PC-9 (cell line): ENCODE measurements around the gene S100A14. TPM values are rescaled to one million over a fixed set of nuclear protein-coding genes. Genes with fewer than 3 reads are reported as not detected.
A peak's percentile ranks its signal among the peaks of the same experiment; 100 is the strongest.

Source experiments
- BruUV-seq: library from RNA; stranded (reverse); fragments of 400-500 nt; replicated peaks from 2 replicates; lab custom pipeline; 2021; lab: Mats Ljungman, UMichigan
- CTCF ChIA-PET: fragments of 300-600 bp; sonication (Branson Sonifier 250); formaldehyde crosslinking; loops from one replicate; lab custom pipeline; 2022; ENCODE audit warnings: antibody characterized with exemption; lab: Charles Lee
- POLR2A ChIA-PET: fragments of 300-600 bp; sonication (Branson Sonifier 250); formaldehyde crosslinking; loops from one replicate; lab custom pipeline; 2022; ENCODE audit warnings: antibody characterized with exemption; ENCODE audit not compliant: unreplicated experiment; lab: Charles Lee
- DNase-seq, 2 experiments: peaks; one replicate each; pipeline versions ENCODE4 v3.0.0 to v3.0.0-alpha.2; 2015 to 2022; ENCODE audit warnings: mixed read lengths in 1 of 2
- H2AFZ ChIP-seq: fragments of 200-600 bp; sonication (generic); 2 replicates; pipeline ENCODE4 v1.8.1; 2017; ENCODE audit warnings: antibody characterized with exemption
- H3F3A ChIP-seq: fragments of 200-600 bp; sonication (generic); 2 replicates; pipeline ENCODE4 v1.8.1; 2017; ENCODE audit warnings: antibody characterized with exemption, mild to moderate bottlenecking, low read depth; ENCODE audit not compliant: insufficient read depth
- H3K27ac ChIP-seq: fragments of 200-600 bp; sonication (generic); 2 replicates; pipeline ENCODE4 v1.6.1; 2016; ENCODE audit warnings: mixed run types
- H3K27me3 ChIP-seq: fragments of 200-600 bp; sonication (generic); 2 replicates; pipeline ENCODE4 v1.6.1; 2016; ENCODE audit warnings: low read depth, mixed run types; ENCODE audit not compliant: insufficient read depth
- H3K36me3 ChIP-seq: fragments of 200-600 bp; sonication (generic); 2 replicates; pipeline ENCODE4 v1.6.1; 2016; ENCODE audit warnings: low read depth, mixed run types
- H3K4me1 ChIP-seq: fragments of 200-600 bp; sonication (generic); replicated peaks from 2 replicates; pipeline ENCODE4 v1.6.1; 2016; ENCODE audit warnings: mixed run types; ENCODE audit not compliant: insufficient read depth
- H3K4me2 ChIP-seq: fragments of 200-600 bp; sonication (generic); 2 replicates; pipeline ENCODE4 v1.6.1; 2017; ENCODE audit warnings: mixed run types
- H3K4me3 ChIP-seq: fragments of 200-600 bp; sonication (generic); 2 replicates; pipeline ENCODE4 v1.6.1; 2016; ENCODE audit warnings: mixed run types
- H3K79me2 ChIP-seq: fragments of 200-600 bp; sonication (generic); 2 replicates; pipeline ENCODE4 v1.6.1; 2017; ENCODE audit warnings: low read depth, mixed run types
- H3K9me2 ChIP-seq: fragments of 200-600 bp; sonication (generic); 2 replicates; pipeline ENCODE4 v1.8.1; 2017; ENCODE audit warnings: mild to moderate bottlenecking; ENCODE audit not compliant: insufficient read depth
- H3K9me3 ChIP-seq: fragments of 200-600 bp; sonication (generic); 2 replicates; pipeline ENCODE4 v1.8.1; 2016; ENCODE audit warnings: low read depth; ENCODE audit not compliant: insufficient read depth
- H4K20me1 ChIP-seq: fragments of 200-600 bp; sonication (generic); 2 replicates; pipeline ENCODE4 v1.8.1; 2017; ENCODE audit not compliant: insufficient read depth
- CTCF ChIP-seq: fragments of 200-600 bp; sonication (generic); conservative IDR thresholded peaks from 2 replicates; pipeline ENCODE4 v1.6.1; 2017; ENCODE audit warnings: mixed run types, antibody characterized with exemption, mild to moderate bottlenecking, moderate library complexity
- EZH2 ChIP-seq: fragments of 200-600 bp; sonication (generic); IDR thresholded peaks from 2 replicates; pipeline ENCODE4 v1.8.0; 2017; ENCODE audit warnings: antibody characterized with exemption, low read depth
- intact Hi-C: fragments of 100-400 bp; cut with micrococcal nuclease; formaldehyde crosslinking; loops from one replicate; pipeline ENCODE4 v1.10.0; 2022; ENCODE audit not compliant: unreplicated experiment
- total RNA-seq: library from RNA; stranded (reverse); gene quantifications from 2 replicates; pipeline ENCODE4 v1.2.3, GENCODE V29; 2021

The S100A14 gene
- total RNA-seq, 1 experiment from 2014 or later, result 411 TPM

DNA sequence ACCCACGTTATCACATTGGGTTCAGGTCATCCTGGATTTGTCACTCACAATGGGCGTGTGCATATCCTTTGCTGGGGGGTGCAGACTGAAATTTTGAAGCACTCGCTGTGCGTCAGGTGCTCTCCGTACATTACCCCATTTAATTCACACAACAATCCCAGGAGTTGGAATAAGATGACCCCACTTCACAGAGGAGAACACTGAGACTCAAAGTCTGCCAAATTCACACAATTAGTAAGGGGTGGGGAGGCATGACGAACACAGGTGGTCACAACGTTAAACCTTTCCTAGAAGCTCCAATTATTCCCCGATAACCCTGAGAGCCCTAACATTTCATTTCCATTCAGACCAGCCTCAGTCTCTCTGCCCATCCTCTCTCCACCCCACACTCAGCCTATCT lies 46.7 kb downstream of the S100A14 start:
- no peak for TF ChIP-seq CTCF
- TF ChIP-seq EZH2, result no peak
- intact Hi-C loops, result loop anchor here (2.0 to 10.0 kb wide), 4 partner anchors 217 to 613 kb away; partner anchors contain the start of genes CREB3L4, RAB13 and SLC39A1
- Histone ChIP-seq H3K4me1 (peaks cover 59% of the 10 kb centered on the region), H2AFZ (no peak overlapping the region), H3F3A (peaks cover 46% of the 10 kb centered on the region), H3K27me3 (no peaks in the 10 kb centered on the region), H3K9me2 (no peaks in the 10 kb centered on the region), H4K20me1 (no peaks in the 10 kb centered on the region), H3K36me3 (no peaks in the 10 kb centered on the region), H3K4me3 (no peak overlapping the region), H3K79me2 (no peaks in the 10 kb centered on the region), H3K4me2 (no peak overlapping the region), H3K9me3 (no peaks in the 10 kb centered on the region), H3K27ac (no peak overlapping the region)
- POLR2A ChIA-PET, result no interaction called here
- no TSS peak for BruUV-seq
- no peak for DNase-seq
- CTCF ChIA-PET, result interaction anchor here (2.9 kb wide), 1 partner anchor 58 kb away, joined by 10 read pairs; the partner anchor contains the start of gene S100A13

DNA sequence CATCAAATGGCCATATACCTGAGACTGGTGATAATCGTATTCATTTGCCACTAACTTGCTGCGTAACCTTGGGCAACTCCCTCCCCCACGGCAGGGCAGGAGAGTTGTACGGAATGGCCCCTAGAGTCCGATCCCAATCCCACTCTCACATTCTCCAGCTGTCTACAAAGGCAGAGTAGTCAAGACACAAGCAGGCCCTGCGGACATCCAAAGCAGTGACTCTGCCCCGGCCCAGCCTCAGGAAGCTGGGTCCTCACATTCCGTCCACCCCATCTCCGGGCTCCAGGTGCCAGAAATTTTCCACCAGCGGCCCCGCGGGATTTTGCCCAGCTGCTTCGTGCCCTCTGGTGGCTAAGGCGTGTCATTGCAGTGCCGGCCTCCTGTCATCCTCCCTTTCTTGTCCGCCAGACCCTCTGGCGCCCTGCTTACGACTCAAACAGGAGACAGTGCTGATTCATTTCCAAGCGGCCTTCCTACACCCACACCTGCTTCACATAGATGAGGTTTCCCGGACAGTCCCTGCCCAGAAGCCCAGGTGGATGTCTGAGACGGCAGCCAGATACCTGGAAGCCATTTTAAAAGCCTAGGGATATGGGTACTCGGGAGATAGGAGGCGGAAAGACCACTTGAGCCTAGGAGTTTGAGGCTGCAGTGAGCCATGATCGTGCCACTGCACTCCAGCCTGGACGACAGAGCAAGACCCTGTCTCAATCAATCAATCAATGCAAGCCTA lies 47.6 kb downstream of the S100A14 start:
- Histone ChIP-seq H3F3A (peaks cover 40% of the 10 kb centered on the region), H3K79me2 (no peaks in the 10 kb centered on the region), H3K36me3 (no peaks in the 10 kb centered on the region), H3K9me2 (no peaks in the 10 kb centered on the region), H3K4me1 (peaks cover 63% of the 10 kb centered on the region), H3K9me3 (no peaks in the 10 kb centered on the region), H4K20me1 (no peaks in the 10 kb centered on the region), H2AFZ (peak overlapping the region; percentile 76), H3K4me3 (peak overlapping the region; percentile 29; the same call in 1 of the 2 replicates), H3K4me2 (peak overlapping the region; percentile 72), H3K27ac (peak overlapping the region; percentile 97), H3K27me3 (no peaks in the 10 kb centered on the region)
- CTCF ChIA-PET, result interaction anchor here (0.6 to 2.9 kb wide), 9 partner anchors 19 to 211 kb away, joined by 3 to 13 read pairs (median 10); partner anchors contain the start of genes S100A13, S100A5, S100A6 and S100A9
- TF ChIP-seq EZH2 (no peak), CTCF (peak; percentile 98)
- DNase-seq, result peak; percentile 85 to 94
- TSS peak; percentile 42 for BruUV-seq
- intact Hi-C loops, result loop anchor here (1.0 to 10.0 kb wide), 11 partner anchors 35 to 614 kb away; partner anchors contain the start of genes CHTOP, CREB3L4, RAB13 and SLC39A1
- POLR2A ChIA-PET, result interaction anchor here (0.6 to 1.7 kb wide), 12 partner anchors 22 to 1403 kb away, joined by 3 to 12 read pairs (median 4); partner anchors contain the start of genes CHTOP, RPS27 and S100A6

- intact Hi-C loops, result loop anchor here (1.0 to 10.0 kb wide), 12 partner anchors 19 to 615 kb away; partner anchors contain the start of genes CHTOP, CREB3L4, RAB13 and S100A3
- Histone ChIP-seq H3K79me2 (no peaks in the 10 kb centered on the region), H2AFZ (0 out of 2 replicates have a peak overlapping the region, but pooled peaks have one; percentile 45), H4K20me1 (no peaks in the 10 kb centered on the region), H3K36me3 (no peaks in the 10 kb centered on the region), H3K9me3 (no peaks in the 10 kb centered on the region), H3K4me1 (peaks cover 58% of the 10 kb centered on the region), H3K27ac (peak overlapping the region; percentile 97), H3K4me2 (peak overlapping the region; percentile 72), H3K4me3 (peak overlapping the region; percentile 29; the same call in 1 of the 2 replicates), H3K27me3 (no peaks in the 10 kb centered on the region), H3K9me2 (no peaks in the 10 kb centered on the region), H3F3A (peaks cover 33% of the 10 kb centered on the region)
- peak; percentile 71 to 90 for DNase-seq
- BruUV-seq, result no TSS peak
- CTCF ChIA-PET, result interaction anchor here (0.8 to 2.9 kb wide), 8 partner anchors 18 to 210 kb away, joined by 4 to 13 read pairs (median 10); partner anchors contain the start of genes S100A13, S100A5, S100A6 and S100A9
- TF ChIP-seq EZH2, result no peak
- no peak for TF ChIP-seq CTCF
- POLR2A ChIA-PET, result interaction anchor here (0.5 to 1.7 kb wide), 12 partner anchors 22 to 1404 kb away, joined by 3 to 12 read pairs (median 5); partner anchors contain the start of genes CHTOP and S100A6
Measured at GRCh38 chr1:153567621-153568366, 48.3 kb downstream of the S100A14 start.
